H1 (cell line): ENCODE measurements around the gene GAB2. TPM values are rescaled to one million over a fixed set of nuclear protein-coding genes. Genes with fewer than 3 reads are reported as not detected.

Source experiments
- BCL11A ChIP-seq, 2 experiments: IDR thresholded peaks; one replicate each; pipeline ENCODE4 v1.6.1; 2011; ENCODE audit warnings: low read depth in 2 of 2, low read length in 2 of 2, mild to moderate bottlenecking in 2 of 2
- FOSL1 ChIP-seq: IDR thresholded peaks from 2 replicates; pipeline ENCODE4 v1.6.1; 2011; ENCODE audit warnings: mild to moderate bottlenecking, low read depth, low read length, moderate library complexity; ENCODE audit not compliant: insufficient read depth
- polyA plus RNA-seq, 7 experiments: library from polyadenylated mRNA; depleted of rRNA in 3 of 7; stranded (reverse) in 5 of 7; unstranded in 2 of 7; fragments of >200 nt in 5 of 7; fragments of 200-250 nt in 2 of 7; gene quantifications; 1 replicate in 5 of 7; 2 replicates in 1 of 7; 4 replicates in 1 of 7; pipeline versions ENCODE4 v1.2.1 to v1.2.3, GENCODE V29; 2011 to 2013; ENCODE audit warnings: missing spikeins in 2 of 7, mixed read lengths in 2 of 7
- total RNA-seq: library from RNA; stranded (reverse); fragmentation: NEBNext Ultra II Directional; extraction: Animal tissue kit (Norgen Biotek cat#: 25700); gene quantifications from 2 replicates; pipeline ENCODE4 v1.2.1, GENCODE V29; 2021

GAB2 gene
- total and polyA plus RNA-seq, 2 of the 8 experiments (the other 6 are each of a cell fraction or from before 2014, with no cell fraction given), result 6.3 to 14.0 TPM

DNA sequence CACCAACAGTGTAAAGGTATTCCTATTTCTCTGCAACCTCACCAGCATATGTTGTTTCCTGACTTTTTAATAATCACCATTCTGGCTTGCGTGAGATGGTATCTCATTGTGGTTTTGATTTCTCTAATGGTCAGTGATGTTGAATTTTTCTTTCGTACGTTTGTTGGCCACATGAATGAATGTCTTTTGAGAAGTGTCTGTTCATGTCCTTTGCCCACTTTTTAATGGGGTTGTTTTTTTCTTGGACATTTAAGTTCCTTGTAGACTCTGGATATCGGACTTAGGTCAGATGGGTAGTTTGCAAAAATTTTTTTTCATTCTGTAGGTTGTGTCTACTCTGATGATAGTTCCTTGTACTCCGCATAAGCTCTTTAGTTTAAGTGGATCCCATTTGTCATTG lies 206.1 kb downstream of the GAB2 start (continued):
- TF ChIP-seq FOSL1, result no peak
- no peak for TF ChIP-seq BCL11A (IDR thresholded peaks at IDR 0.05; ENCODE audit: low read depth in 2 of 2, low read length in 2 of 2)
